NCI-H345 treated with DMSO at 0.1 percent for 48 hours (cell line): ENCODE results near the gene DHRS12.
"Not testable (repeated sequence)": the region's sequence is repeated elsewhere in the genome, so short reads cannot be mapped to it uniquely, and the experiment has no call there.

Source experiments
- DNase-seq: peaks from one replicate; lab custom pipeline; 2025; ENCODE audit not compliant: unreplicated experiment; lab: John Stamatoyannopoulos, UW

Gene DHRS12

GRCh38 chr13:51828730-51829567 is 25.0 kb upstream of the DHRS12 start:
- no peak for DNase-seq

- no peak for DNase-seq
Measured at GRCh38 chr13:51827254-51827653, 23.3 kb upstream of the DHRS12 start.

- no peak for DNase-seq
Measured at GRCh38 chr13:51826606-51827005, 22.6 kb upstream of the DHRS12 start.

- DNase-seq, result no peak
Measured at GRCh38 chr13:51825681-51826254, 21.8 kb upstream of the DHRS12 start.

GRCh38 chr13:51825165-51825592 is 21.2 kb upstream of the DHRS12 start:
- DNase-seq, result no peak

- DNase-seq, result not testable (repeated sequence)
Measured at GRCh38 chr13:51824712-51825111, 20.7 kb upstream of the DHRS12 start.

GRCh38 chr13:51823863-51824262 is 19.9 kb upstream of the DHRS12 start:
- DNase-seq, result no peak

- no peak for DNase-seq
Measured at GRCh38 chr13:51823359-51823758, 19.4 kb upstream of the DHRS12 start.

GRCh38 chr13:51822106-51822815 is 18.3 kb upstream of the DHRS12 start:
- DNase-seq, result no peak

GRCh38 chr13:51821606-51822005 is 17.6 kb upstream of the DHRS12 start:
- DNase-seq, result no peak

GRCh38 chr13:51820016-51820597 is 16.1 kb upstream of the DHRS12 start:
- DNase-seq, result no peak

- DNase-seq, result no peak
Measured at GRCh38 chr13:51819544-51819943, 15.6 kb upstream of the DHRS12 start.

- DNase-seq, result no peak
Measured at GRCh38 chr13:51818781-51819511, 15.0 kb upstream of the DHRS12 start.

- no peak for DNase-seq
Measured at GRCh38 chr13:51818276-51818675, 14.3 kb upstream of the DHRS12 start.

GRCh38 chr13:51817717-51818116 is 13.8 kb upstream of the DHRS12 start:
- DNase-seq, result no peak

GRCh38 chr13:51816604-51817249 is 12.8 kb upstream of the DHRS12 start:
- DNase-seq, result no peak

GRCh38 chr13:51815848-51816247 is 11.9 kb upstream of the DHRS12 start:
- DNase-seq, result no peak

GRCh38 chr13:51814825-51815650 is 11.1 kb upstream of the DHRS12 start:
- DNase-seq, result peak; percentile 8

GRCh38 chr13:51814071-51814470 is 10.1 kb upstream of the DHRS12 start:
- no peak for DNase-seq
